Mesodermal cell (in vitro differentiated cells): ENCODE results near the gene PTPRN2.

Experiments used
- H3K27ac ChIP-seq: 2 replicates; pipeline ENCODE4 v1.7.0; 2013; ENCODE audit warnings: mild to moderate bottlenecking, low read depth, low read length, moderate library complexity; ENCODE audit not compliant: severe bottlenecking
- H3K36me3 ChIP-seq: 2 replicates; pipeline ENCODE4 v1.7.1; 2013; ENCODE audit warnings: mild to moderate bottlenecking, low read length, moderate library complexity; ENCODE audit not compliant: control insufficient read depth, insufficient read depth
- H3K4me1 ChIP-seq: one replicate; pipeline ENCODE4 v1.7.1; 2013; ENCODE audit warnings: mild to moderate bottlenecking, low read length; ENCODE audit not compliant: insufficient read depth, control insufficient read depth, poor library complexity, severe bottlenecking
- H3K4me3 ChIP-seq: 2 replicates; pipeline ENCODE4 v1.7.0; 2013; ENCODE audit warnings: low read length, control low read depth, mild to moderate bottlenecking; ENCODE audit not compliant: insufficient read depth, poor library complexity, severe bottlenecking; ENCODE audit errors: extremely low read depth
- H3K9me3 ChIP-seq: 2 replicates; pipeline ENCODE4 v1.7.1; 2013; ENCODE audit warnings: mild to moderate bottlenecking, low read length, moderate library complexity; ENCODE audit not compliant: control insufficient read depth
- WGBS, 2 experiments: methylation state at CpG; one replicate each; pipeline ENCODE4 v1.1.5; 2013; ENCODE audit warnings: missing lambda C conversion rate in 2 of 2; ENCODE audit not compliant: insufficient coverage in 2 of 2; 5-methylcytosine and 5-hydroxymethylcytosine counted together

The PTPRN2 gene

DNA sequence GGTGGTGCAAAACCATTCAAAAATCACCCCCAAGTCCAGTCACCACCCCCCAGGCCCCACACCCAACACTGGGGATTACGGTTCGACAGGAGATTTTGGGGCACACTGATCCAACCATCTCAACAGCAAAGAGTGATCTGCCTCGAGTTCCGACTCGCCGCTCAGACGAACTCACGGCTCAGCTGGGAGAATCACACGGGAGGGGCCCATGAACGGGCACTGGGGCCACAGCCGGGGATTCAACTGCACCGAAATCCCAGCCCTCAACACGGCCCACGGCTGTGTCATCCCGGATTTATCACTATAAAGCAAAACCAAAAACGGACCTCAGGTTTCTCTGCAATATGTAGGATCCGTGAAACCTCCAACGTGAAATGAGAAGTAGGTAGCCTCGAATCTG lies 790.8 kb downstream of the PTPRN2 start:
- H3K4me1 ChIP-seq = no peaks in the 10 kb centered on the region
- WGBS, 2 experiments = 79 to 81% methylated on average over 18 to 19 of the region's 19 CpGs
- H3K36me3 ChIP-seq = no peaks in the 10 kb centered on the region
- H3K9me3 ChIP-seq = peaks cover 67% of the 10 kb centered on the region
- H3K27ac ChIP-seq = no peak overlapping the region
- H3K4me3 ChIP-seq = no peak overlapping the region

DNA sequence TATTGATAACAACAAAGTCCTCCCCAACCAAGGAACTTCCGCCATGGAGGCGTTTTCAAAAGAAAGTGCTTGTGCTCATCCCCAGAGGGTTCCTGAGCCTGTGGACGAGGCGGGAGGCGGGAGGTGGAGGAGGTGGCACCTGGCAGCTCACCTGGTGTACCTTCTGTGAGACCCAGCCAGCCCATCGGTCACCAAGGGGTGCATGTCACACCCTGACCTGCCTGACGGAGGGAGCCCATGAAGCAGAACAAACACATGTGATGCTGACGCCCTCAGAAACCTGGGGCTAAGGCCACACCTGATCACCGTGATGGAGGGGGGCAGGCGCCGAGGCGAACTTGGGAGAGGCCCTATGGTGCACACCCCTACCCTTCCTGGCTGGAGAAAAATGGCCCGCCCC lies 792.0 kb downstream of the PTPRN2 start:
- Histone ChIP-seq H3K4me3 (no peak overlapping the region), H3K9me3 (peaks cover 68% of the 10 kb centered on the region), H3K27ac (no peak overlapping the region), H3K4me1 (no peaks in the 10 kb centered on the region), H3K36me3 (no peaks in the 10 kb centered on the region)
- WGBS, 2 experiments = 63 to 70% methylated on average over 7 to 13 of the region's 13 CpGs

DNA sequence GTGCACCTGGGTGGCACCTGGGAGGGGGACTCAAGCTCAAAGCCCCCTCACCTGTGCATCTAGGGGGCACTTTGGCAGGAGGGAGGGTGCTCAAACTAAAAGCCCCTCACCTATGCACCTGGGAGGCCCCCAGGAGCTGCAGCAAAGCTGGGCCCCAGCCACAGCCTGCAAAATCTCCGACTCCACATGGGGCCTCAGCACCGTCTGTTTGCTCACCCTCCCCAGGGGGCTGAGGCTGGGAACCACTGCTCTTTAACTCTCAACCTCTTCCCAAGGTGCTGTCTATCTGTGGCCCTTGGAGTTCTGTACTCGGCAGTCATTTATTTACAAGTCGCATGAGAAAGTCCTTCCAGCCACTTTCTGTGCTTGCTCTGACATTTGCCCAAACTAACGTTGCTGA lies 792.4 kb downstream of the PTPRN2 start:
- no peak overlapping the region for H3K27ac ChIP-seq
- WGBS, 2 experiments = 74 to 76% methylated on average over 5 of the region's 5 CpGs
- H3K36me3 ChIP-seq = no peaks in the 10 kb centered on the region
- peaks cover 66% of the 10 kb centered on the region for H3K9me3 ChIP-seq
- H3K4me1 ChIP-seq = no peaks in the 10 kb centered on the region
- H3K4me3 ChIP-seq = no peak overlapping the region

DNA sequence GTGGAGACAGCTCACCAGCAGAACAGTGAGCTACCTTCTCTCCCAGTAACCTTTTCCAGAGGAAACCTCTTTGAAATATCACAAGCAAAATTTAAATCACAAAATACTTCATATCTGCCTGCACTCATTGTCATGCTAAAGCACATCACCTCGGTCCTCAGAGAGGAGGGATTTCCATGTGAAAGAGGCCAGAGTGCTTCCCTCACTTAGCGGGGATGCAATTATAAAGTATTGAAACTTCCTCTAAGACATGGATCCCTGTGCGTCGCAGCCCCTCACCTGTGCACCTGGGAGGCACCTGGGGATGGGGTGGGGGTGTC lies 792.9 kb downstream of the PTPRN2 start:
- Histone ChIP-seq H3K4me1 (no peaks in the 10 kb centered on the region), H3K36me3 (no peaks in the 10 kb centered on the region), H3K4me3 (no peak overlapping the region), H3K27ac (no peak overlapping the region), H3K9me3 (peaks cover 65% of the 10 kb centered on the region)
- 57% methylated on average over 1 of the region's 4 CpGs; no CpG with 5 or more reads in 1 of the 2 experiments for WGBS, 2 experiments

DNA sequence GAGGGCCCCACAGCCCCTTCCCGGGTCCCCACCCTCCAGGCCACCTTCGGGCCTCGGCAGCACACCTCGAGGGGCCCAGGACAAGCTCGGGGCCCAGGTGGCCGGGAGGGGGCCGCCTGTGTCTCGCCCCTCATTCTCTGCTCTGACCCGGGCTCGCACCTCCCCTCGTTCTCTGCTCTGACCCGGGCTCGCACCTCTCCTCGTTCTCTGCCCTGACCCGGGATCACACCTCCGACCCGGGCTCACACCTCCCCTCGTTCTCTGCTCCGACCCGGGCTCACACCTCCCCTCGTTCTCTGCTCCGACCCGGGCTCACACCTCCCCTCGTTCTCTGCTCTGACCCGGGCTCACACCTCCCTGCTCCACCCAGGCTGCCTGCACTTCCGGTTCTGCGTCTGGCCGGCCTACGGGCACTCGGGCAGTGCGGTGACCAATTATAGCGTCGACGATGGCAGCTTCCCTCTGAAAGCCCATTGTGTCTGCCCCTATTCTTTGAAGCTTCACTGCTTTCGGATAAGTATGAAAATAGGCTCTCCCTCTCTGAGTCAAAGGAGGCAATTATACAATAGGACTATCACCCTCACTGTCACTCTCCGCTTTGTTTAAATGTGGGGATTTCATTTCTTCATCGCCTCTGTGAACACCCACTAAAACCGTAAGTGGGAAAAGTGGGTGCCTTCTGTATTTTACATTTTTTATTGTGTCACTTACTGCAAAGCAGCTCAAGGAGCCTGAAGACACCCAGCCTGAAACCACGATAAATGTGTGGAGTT lies 793.5 kb downstream of the PTPRN2 start:
- no peak overlapping the region for H3K27ac ChIP-seq
- H3K36me3 ChIP-seq = no peaks in the 10 kb centered on the region
- 81 to 87% methylated on average over 30 to 34 of the region's 39 CpGs for WGBS, 2 experiments
- H3K4me1 ChIP-seq = no peaks in the 10 kb centered on the region
- no peak overlapping the region for H3K4me3 ChIP-seq
- peaks cover 65% of the 10 kb centered on the region for H3K9me3 ChIP-seq

DNA sequence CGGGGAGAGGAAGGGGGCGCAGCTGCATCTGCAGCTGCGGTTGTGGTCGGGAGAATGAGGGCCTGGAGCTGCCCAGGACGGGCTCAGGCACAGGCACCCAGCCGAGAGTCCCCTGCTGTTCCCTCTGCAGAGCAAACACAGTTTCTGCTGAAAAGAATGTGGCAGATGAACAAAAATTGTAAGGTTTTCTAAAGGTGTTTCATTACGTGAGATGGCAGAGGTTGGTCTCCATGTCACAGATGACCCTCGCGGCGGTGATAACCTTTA lies 794.6 kb downstream of the PTPRN2 start:
- 61 to 66% methylated on average over 10 of the region's 10 CpGs for WGBS, 2 experiments
- no peak overlapping the region for H3K4me3 ChIP-seq
- H3K36me3 ChIP-seq = no peaks in the 10 kb centered on the region
- H3K9me3 ChIP-seq = peaks cover 66% of the 10 kb centered on the region
- H3K4me1 ChIP-seq = no peaks in the 10 kb centered on the region
- no peak overlapping the region for H3K27ac ChIP-seq

DNA sequence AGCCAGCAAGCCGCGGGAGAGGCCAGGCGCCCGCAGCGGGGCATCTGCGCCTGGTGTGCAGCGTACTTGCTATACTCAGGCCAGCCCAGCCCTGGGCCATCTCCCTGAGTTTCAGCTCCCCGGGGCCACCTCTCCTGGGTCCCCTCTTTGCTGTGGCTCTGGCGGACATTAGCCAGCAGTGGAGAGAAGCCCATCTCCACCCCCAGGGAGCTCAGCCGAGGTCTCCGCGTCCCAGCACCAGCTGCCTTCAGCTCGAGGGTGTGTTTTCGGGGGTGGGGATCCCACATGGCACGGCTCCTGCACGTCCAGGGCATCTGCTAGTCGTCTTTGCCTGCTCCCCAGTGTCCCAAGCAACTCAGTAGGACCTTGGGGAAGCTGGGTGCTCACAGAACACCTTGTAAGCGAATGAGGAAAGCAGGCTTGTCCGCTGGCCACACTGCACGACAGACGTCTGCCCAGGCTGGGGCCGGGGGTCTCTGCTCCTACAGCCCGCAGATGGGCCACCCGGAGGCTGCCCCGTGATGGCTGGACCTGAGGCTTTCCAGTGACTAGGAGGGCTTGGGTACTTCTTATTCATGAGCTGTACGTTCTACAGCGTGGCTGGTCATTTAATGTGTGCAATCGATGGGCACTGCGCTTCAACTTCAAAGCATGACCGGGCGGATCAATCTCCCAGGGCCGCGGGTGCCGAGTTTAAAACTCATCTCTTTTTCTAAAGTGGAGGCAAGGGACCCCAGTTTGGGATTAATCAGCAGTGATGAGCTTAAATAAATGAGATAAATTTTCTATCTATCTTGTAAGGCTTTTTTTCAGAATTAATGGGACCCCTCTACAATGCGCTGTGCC lies 795.2 kb downstream of the PTPRN2 start:
- Histone ChIP-seq H3K4me1 (no peaks in the 10 kb centered on the region), H3K27ac (no peak overlapping the region), H3K9me3 (peaks cover 65% of the 10 kb centered on the region), H3K36me3 (no peaks in the 10 kb centered on the region), H3K4me3 (no peak overlapping the region)
- WGBS, 2 experiments = 80 to 81% methylated on average over 34 of the region's 35 CpGs

DNA sequence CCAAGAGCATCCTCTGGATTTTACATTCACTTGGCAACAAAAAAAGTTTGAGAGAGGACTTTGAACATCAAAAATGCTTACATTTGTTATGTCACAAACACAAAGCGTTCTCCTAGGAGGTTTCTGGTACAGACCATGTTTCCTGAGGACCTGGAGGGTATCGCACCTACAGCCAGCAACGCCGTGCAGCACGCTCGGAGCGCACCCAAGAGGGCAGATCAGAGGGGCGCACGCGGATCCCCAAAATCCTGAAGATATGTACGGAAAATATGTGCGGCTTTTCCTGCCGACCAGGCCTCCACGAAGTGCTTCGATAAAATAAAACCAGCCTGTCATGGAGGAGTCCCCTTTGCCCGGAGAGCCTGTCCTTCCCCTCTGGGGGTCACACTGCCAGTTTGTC lies 796.0 kb downstream of the PTPRN2 start:
- no peak overlapping the region for H3K27ac ChIP-seq
- no peaks in the 10 kb centered on the region for H3K36me3 ChIP-seq
- whole genome bisulfite sequencing, 2 experiments = 92% methylated on average over 16 of the region's 16 CpGs
- no peak overlapping the region for H3K4me3 ChIP-seq
- no peaks in the 10 kb centered on the region for H3K4me1 ChIP-seq
- H3K9me3 ChIP-seq = peaks cover 58% of the 10 kb centered on the region

DNA sequence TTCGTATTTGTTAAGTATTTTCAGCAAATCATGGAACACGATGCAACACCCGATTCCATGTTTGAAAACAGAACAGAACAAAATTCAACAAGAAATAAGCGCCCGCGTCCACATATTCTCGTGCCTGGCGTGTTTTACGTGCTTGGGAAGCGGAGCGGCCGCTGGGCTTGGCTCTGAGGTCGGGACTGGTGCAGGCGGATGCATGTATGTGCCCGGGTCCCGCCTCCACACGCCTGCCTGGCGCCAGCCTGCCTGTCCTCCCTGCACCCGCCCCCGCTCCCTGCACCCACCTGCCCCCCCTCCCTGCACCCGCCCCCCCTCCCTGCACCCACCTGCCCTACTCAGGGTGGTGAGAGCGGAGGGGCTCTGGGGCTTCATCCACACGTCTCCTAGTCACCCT lies 796.4 kb downstream of the PTPRN2 start:
- peaks cover 58% of the 10 kb centered on the region for H3K9me3 ChIP-seq
- no peak overlapping the region for H3K4me3 ChIP-seq
- H3K4me1 ChIP-seq = no peaks in the 10 kb centered on the region
- H3K36me3 ChIP-seq = no peaks in the 10 kb centered on the region
- WGBS, 2 experiments = 90 to 93% methylated on average over 12 to 18 of the region's 23 CpGs
- no peak overlapping the region for H3K27ac ChIP-seq

DNA sequence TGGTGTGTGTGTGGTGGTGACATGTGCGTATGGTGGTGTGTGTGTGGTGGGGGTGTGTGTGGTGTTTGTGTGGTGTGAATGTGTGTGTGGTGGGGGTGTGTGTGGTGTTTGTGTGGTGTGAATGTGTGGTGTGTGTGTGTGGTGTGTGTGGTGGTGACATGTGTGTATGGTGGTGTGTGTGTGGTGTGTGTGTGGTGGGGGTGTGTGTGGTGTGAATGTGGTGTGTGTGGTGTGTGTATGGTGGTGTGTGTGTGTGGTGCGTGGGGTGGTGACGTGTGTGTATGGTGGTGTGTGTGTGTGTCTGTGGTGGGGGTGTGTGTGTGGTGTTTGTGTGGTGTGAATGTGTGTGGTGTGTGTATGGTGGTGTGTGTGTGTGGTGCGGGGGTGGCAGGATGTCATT lies 797.7 kb downstream of the PTPRN2 start:
- Histone ChIP-seq H3K4me1 (no peaks in the 10 kb centered on the region), H3K27ac (no peak overlapping the region), H3K36me3 (no peaks in the 10 kb centered on the region), H3K4me3 (no peak overlapping the region), H3K9me3 (peaks cover 57% of the 10 kb centered on the region)
- WGBS, 2 experiments = 86 to 93% methylated on average over 3 to 4 of the region's 4 CpGs

DNA sequence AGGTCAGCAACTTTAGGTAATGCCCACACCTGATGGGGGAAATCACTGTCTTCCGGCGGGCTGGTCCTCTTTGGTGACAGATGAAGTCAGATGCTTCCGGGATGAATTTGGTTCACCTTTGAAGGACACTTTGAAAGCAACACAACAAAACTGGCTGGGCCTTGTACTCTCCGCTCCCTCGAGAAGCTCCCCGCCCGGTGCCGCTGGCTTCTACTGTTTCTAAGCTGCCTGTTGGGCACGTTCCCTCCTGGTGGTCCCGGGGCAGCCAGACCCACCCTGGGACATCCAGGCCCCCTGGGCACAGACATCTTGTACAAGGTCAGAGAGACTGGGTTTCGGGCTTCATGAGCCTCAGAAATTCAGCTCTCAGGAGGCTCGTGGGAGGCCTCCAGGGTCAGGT lies 798.5 kb downstream of the PTPRN2 start:
- WGBS, 2 experiments = 82 to 89% methylated on average over 12 of the region's 12 CpGs
- Histone ChIP-seq H3K27ac (no peak overlapping the region), H3K9me3 (peaks cover 61% of the 10 kb centered on the region), H3K36me3 (no peaks in the 10 kb centered on the region), H3K4me3 (no peak overlapping the region), H3K4me1 (no peaks in the 10 kb centered on the region)
